CD4-positive, alpha-beta T cell treated with Interleukin-17A for 4 hours (primary cell): Measurements from ENCODE around the gene NUDCD2.

ENCODE experiments used
- DNase-seq: peaks from one replicate; pipeline ENCODE4 v3.0.0-alpha.2; 2020; ENCODE audit warnings: mixed read lengths

The NUDCD2 gene

GRCh38 chr5:163459819-163460561, at the start of gene NUDCD2:
Gene NUDCD2 (minus strand): TSS chr5:163460102. CDS start chr5:163460050, 52 bp downstream.
- DNase-seq: peak; percentile 96

- DNase-seq: no peak
These were observed 49.5 kb upstream of the NUDCD2 start for GRCh38 chr5:163509291-163509951.

GRCh38 chr5:163508753-163509152, 48.9 kb upstream of the NUDCD2 start:
- DNase-seq: no peak

GRCh38 chr5:163506726-163507125, 46.8 kb upstream of the NUDCD2 start:
- DNase-seq: peak; percentile 26

- no peak for DNase-seq
These were observed 46.2 kb upstream of the NUDCD2 start for GRCh38 chr5:163506095-163506457.

- peak; percentile 96 for DNase-seq
These were observed 45.6 kb upstream of the NUDCD2 start, which contains the start of gene MAT2B for GRCh38 chr5:163505368-163506094. Gene MAT2B (plus strand): TSS chr5:163505619. CDS start chr5:163505687, 68 bp downstream.

- DNase-seq: no peak
These were observed 45.1 kb upstream of the NUDCD2 start for GRCh38 chr5:163505049-163505367.

- peak; percentile 44 for DNase-seq
These were observed 44.4 kb upstream of the NUDCD2 start for GRCh38 chr5:163504079-163504931.

- DNase-seq: peak; percentile 62
These were observed 43.5 kb upstream of the NUDCD2 start for GRCh38 chr5:163503106-163504078.

GRCh38 chr5:163502521-163502920, 42.6 kb upstream of the NUDCD2 start:
- DNase-seq: no peak

- no peak for DNase-seq
These were observed 39.0 kb upstream of the NUDCD2 start for GRCh38 chr5:163498886-163499285.

- DNase-seq: no peak
These were observed 37.4 kb upstream of the NUDCD2 start for GRCh38 chr5:163497315-163497714.

GRCh38 chr5:163496286-163496685, 36.4 kb upstream of the NUDCD2 start:
- DNase-seq: no peak

- DNase-seq: no peak
These were observed 29.8 kb upstream of the NUDCD2 start for GRCh38 chr5:163489745-163490075.

GRCh38 chr5:163489055-163489744, 29.3 kb upstream of the NUDCD2 start:
- DNase-seq: peak; percentile 42

- DNase-seq: no peak
These were observed 19.0 kb upstream of the NUDCD2 start for GRCh38 chr5:163478982-163479271.

GRCh38 chr5:163478126-163478981, 18.5 kb upstream of the NUDCD2 start:
- no peak for DNase-seq

GRCh38 chr5:163475411-163475810, 15.5 kb upstream of the NUDCD2 start:
- no peak for DNase-seq

- no peak for DNase-seq
These were observed 13.8 kb upstream of the NUDCD2 start for GRCh38 chr5:163473635-163474243.

- DNase-seq: no peak
These were observed 7.8 kb upstream of the NUDCD2 start for GRCh38 chr5:163467682-163468081.
